AG09309 (cell line): ENCODE data around the gene ARID5B.

Experiments
- DNase-seq: peaks from one replicate; pipeline ENCODE4 v3.0.0-alpha.2; 2010; ENCODE audit warnings: low read depth
- H3K4me3 ChIP-seq: 2 replicates; pipeline ENCODE4 v1.5.1; 2011; ENCODE audit warnings: mild to moderate bottlenecking, low read depth, low read length, moderate library complexity; ENCODE audit not compliant: control insufficient read depth
- CTCF ChIP-seq: IDR thresholded peaks from 2 replicates; pipeline ENCODE4 v1.5.1; 2011; ENCODE audit warnings: mild to moderate bottlenecking, low read depth, low read length, inconsistent platforms; ENCODE audit not compliant: insufficient read depth, control insufficient read depth; ENCODE audit errors: missing control alignments

ARID5B gene

DNA sequence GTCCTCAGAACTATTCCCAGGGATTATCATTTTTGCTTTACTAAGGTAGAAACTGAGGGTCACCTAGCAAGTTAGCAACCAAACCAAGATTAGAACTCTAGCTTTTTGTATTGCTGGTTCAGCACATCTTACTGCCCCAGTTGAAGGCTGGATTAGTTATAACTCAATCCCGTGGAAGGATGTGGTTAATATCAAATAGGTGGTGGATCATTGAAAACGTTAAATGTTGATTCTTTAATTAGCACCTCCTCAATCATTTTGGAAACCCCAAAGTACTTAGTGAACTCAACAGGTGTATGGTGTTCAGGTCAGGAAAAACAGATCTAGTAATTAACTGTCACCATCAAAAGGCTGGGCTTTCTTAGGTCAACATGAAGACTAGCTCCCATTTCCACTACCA lies 152.4 kb downstream of the ARID5B start:
- TF ChIP-seq CTCF: no peak
- H3K4me3 ChIP-seq: no peak overlapping the region
- no peak for DNase-seq

DNA sequence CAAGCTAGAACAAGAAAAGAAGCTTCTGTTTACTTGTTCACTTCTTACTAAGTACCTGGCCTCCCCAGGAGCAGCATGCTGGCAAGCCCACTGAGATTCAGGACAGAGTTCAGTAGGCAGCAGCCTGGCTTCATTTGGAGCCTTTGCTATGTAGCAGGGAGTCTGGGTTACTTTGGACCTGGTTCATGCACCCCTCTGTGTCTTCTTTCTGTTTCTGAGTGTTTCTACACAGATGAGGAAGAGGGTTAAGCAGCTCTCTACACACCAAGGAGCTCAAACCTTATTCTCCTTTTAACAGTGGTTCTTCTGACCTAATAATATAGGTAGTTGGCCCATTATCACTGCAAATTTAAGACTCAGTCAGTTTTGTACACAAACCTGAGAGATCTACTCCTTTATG lies 152.9 kb downstream of the ARID5B start:
- no peak for DNase-seq
- H3K4me3 ChIP-seq: no peak overlapping the region
- no peak for TF ChIP-seq CTCF

GRCh38 chr10:62054830-62055229 lies 153.3 kb downstream of the ARID5B start:
- no peak overlapping the region for H3K4me3 ChIP-seq
- no peak for TF ChIP-seq CTCF
- DNase-seq: no peak

- no peak for DNase-seq
- no peak overlapping the region for H3K4me3 ChIP-seq
- no peak for TF ChIP-seq CTCF
Observed at GRCh38 chr10:62056219-62056618, 154.7 kb downstream of the ARID5B start.

DNA sequence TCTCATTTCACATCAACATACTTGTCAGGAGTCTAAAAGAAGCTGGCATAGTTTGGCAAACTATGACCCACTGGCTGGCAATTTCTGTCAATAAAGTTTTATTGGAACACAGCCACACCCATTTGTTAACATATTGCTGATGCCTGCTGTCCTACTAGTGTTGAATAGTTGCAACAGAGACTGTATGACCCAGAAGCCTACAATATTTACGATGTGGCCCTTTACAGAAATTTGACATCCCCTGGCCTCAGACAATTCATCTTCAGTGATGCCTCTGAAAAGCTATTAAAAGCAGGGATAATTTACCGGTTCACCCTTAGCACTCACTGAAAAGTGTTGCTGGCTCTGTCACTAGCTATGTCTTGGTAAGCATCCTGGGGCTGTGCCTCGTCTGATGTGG lies 155.2 kb downstream of the ARID5B start:
- DNase-seq: no peak
- TF ChIP-seq CTCF: no peak
- H3K4me3 ChIP-seq: no peak overlapping the region

DNA sequence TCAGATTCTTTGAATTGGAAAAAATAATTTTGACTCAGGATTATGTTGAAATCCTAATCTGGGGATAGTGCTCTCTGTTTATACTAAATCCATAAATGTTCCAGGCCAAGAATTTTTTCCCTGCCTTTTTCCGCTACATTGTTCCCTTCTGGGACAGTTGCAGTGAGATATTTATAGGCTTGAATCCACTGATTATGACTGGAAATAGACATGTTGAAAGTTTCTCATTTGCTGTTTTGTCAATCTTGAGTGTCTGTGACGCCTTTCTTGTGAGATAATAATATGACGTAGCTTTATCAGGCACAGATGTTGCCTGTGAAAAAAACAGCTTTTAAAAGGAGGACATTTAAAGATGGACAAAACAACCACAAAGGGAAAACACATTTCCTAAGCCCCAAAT lies 155.9 kb downstream of the ARID5B start:
- DNase-seq: no peak
- H3K4me3 ChIP-seq: no peak overlapping the region
- no peak for TF ChIP-seq CTCF

DNA sequence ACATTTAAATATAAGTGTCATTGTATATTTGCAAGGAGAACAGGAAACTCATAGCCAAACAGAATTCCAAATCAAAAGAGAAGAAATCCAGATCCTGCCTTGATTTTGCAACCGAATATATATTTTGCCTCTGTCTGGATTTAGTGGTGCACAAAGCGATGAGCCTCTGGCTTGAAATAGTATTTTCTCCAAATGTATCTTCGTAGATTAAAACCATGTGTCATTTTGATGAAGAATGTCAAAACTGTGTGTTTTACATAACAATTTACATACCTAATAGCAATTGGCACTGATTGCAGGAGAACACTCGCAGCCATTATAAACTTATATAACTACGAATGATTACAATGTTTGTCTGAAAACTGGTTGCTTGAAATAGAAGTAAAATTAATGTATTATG lies 156.4 kb downstream of the ARID5B start:
- TF ChIP-seq CTCF: no peak
- no peak overlapping the region for H3K4me3 ChIP-seq
- no peak for DNase-seq
